Thoracic aorta (tissue), 2 donors: Measurements from ENCODE around the gene PPFIBP2. TPM values are rescaled to one million over a fixed set of nuclear protein-coding genes. Genes with fewer than 3 reads are reported as not detected.

Source experiments
- ATAC-seq: fragments of 150-250 bp; one replicate; pipeline ENCODE4 v1.8.0; 2017; ENCODE audit warnings: low read depth; ENCODE audit not compliant: insufficient number of reproducible peaks, low FRiP score
- DNase-seq: peaks from one replicate; pipeline ENCODE4 v3.0.0-alpha.2; 2020; ENCODE audit warnings: low spot score
- H3K27ac ChIP-seq, 2 donors: fragments of 200-600 bp; sonication (generic); 1 replicate in 1 of 2; 2 replicates in 1 of 2; pipeline ENCODE4 v1.5.1; 2016; ENCODE audit warnings: mild to moderate bottlenecking in 2 of 2, moderate library complexity in 2 of 2
- H3K27me3 ChIP-seq: fragments of 200-600 bp; sonication (generic); replicated peaks from 2 replicates; pipeline ENCODE4 v1.6.0; 2016; ENCODE audit warnings: mild to moderate bottlenecking; ENCODE audit not compliant: insufficient read depth
- H3K36me3 ChIP-seq: fragments of 200-600 bp; sonication (generic); one replicate; pipeline ENCODE4 v1.5.1; 2016
- H3K4me1 ChIP-seq, 2 donors: fragments of 200-600 bp; sonication (generic); 1 replicate in 1 of 2; 2 replicates in 1 of 2; pipeline versions ENCODE4 v1.5.1 to v1.6.0; 2016; ENCODE audit warnings: low read depth in 2 of 2, mild to moderate bottlenecking in 1 of 2; ENCODE audit not compliant: control insufficient read depth in 1 of 2
- H3K4me3 ChIP-seq: fragments of 200-600 bp; sonication (generic); 2 replicates; pipeline ENCODE4 v1.5.1; 2016; ENCODE audit warnings: mild to moderate bottlenecking
- H3K9me3 ChIP-seq: fragments of 200-600 bp; sonication (generic); 2 replicates; pipeline ENCODE4 v1.5.1; 2016
- CTCF ChIP-seq: fragments of 200-600 bp; sonication (generic); IDR thresholded peaks from one replicate; pipeline ENCODE4 v1.5.1; 2019; ENCODE audit warnings: antibody characterized with exemption
- total RNA-seq, 2 donors: library from RNA; depleted of rRNA; stranded (reverse); fragments of >200 nt; gene quantifications; one replicate each; pipeline versions ENCODE4 v1.1.0 to v1.2.3, GENCODE V29; 2016

Gene PPFIBP2
- total RNA-seq, 2 donors from 2014 or later, result 43.5 to 48.9 TPM

GRCh38 chr11:7520011-7520942 lies 6.5 kb downstream of the PPFIBP2 start:
- Histone ChIP-seq H3K36me3 (no peaks in the 10 kb centered on the region), H3K9me3 (no peaks in the 10 kb centered on the region), H3K4me1 (no peaks in the 10 kb centered on the region), H3K27me3 (no peaks in the 10 kb centered on the region), H3K4me3 (no peak overlapping the region), H3K27ac (peak overlapping the region in 1 of 2 donors; percentile 19)
- ATAC-seq, result no peak
- TF ChIP-seq CTCF, result no peak
- no peak for DNase-seq

GRCh38 chr11:7520981-7521487 lies 7.2 kb downstream of the PPFIBP2 start:
- Histone ChIP-seq H3K4me3 (no peak overlapping the region), H3K27ac (peak overlapping the region in 1 of 2 donors; percentile 36), H3K4me1 (no peaks in the 10 kb centered on the region), H3K36me3 (no peaks in the 10 kb centered on the region), H3K27me3 (no peaks in the 10 kb centered on the region), H3K9me3 (no peaks in the 10 kb centered on the region)
- DNase-seq, result no peak
- no peak for ATAC-seq
- TF ChIP-seq CTCF, result no peak

- Histone ChIP-seq H3K9me3 (no peaks in the 10 kb centered on the region), H3K36me3 (no peaks in the 10 kb centered on the region), H3K4me3 (no peak overlapping the region), H3K4me1 (no peaks in the 10 kb centered on the region), H3K27ac (no peak overlapping the region), H3K27me3 (no peaks in the 10 kb centered on the region)
- no peak for TF ChIP-seq CTCF
- no peak for ATAC-seq
- DNase-seq, result no peak
Observed at GRCh38 chr11:7522121-7522520, 8.3 kb downstream of the PPFIBP2 start.

- Histone ChIP-seq H3K36me3 (no peaks in the 10 kb centered on the region), H3K4me1 (no peaks in the 10 kb centered on the region), H3K27me3 (no peaks in the 10 kb centered on the region), H3K27ac (no peak overlapping the region), H3K9me3 (no peaks in the 10 kb centered on the region), H3K4me3 (no peak overlapping the region)
- no peak for TF ChIP-seq CTCF
- no peak for DNase-seq
- no peak for ATAC-seq
Observed at GRCh38 chr11:7522546-7522945, 8.7 kb downstream of the PPFIBP2 start.

GRCh38 chr11:7523416-7524210 lies 9.8 kb downstream of the PPFIBP2 start:
- H3K36me3 ChIP-seq, result no peaks in the 10 kb centered on the region
- H3K27me3 ChIP-seq, result no peaks in the 10 kb centered on the region
- no peaks in the 10 kb centered on the region for H3K4me1 ChIP-seq
- H3K27ac ChIP-seq, result no peak overlapping the region
- no peak for TF ChIP-seq CTCF
- no peak overlapping the region for H3K4me3 ChIP-seq
- no peak for ATAC-seq
- no peak for DNase-seq
- H3K9me3 ChIP-seq, result no peaks in the 10 kb centered on the region
